NT2/D1 (cell line): Measurements from ENCODE around the gene KREMEN1.
A peak's percentile ranks its signal among the peaks of the same experiment; 100 is the strongest.

Source experiments
- DNase-seq: peaks from one replicate; pipeline ENCODE4 v3.0.0-alpha.2; 2011; ENCODE audit warnings: low read depth, low spot score
- H3K27me3 ChIP-seq: 2 replicates; pipeline ENCODE4 v1.6.0; 2011; ENCODE audit warnings: mild to moderate bottlenecking; ENCODE audit not compliant: insufficient read length, insufficient read depth
- H3K36me3 ChIP-seq: 2 replicates; pipeline ENCODE4 v1.6.1; 2011; ENCODE audit warnings: mild to moderate bottlenecking, low read length, mixed read lengths; ENCODE audit not compliant: insufficient read depth, insufficient read length
- H3K4me1 ChIP-seq: 2 replicates; pipeline ENCODE4 v1.5.1; 2011; ENCODE audit not compliant: insufficient read depth, insufficient read length
- H3K4me3 ChIP-seq: 2 replicates; pipeline ENCODE4 v1.5.1; 2011; ENCODE audit warnings: low read depth; ENCODE audit not compliant: insufficient read length
- H3K9ac ChIP-seq: 2 replicates; pipeline ENCODE4 v1.6.0; 2011; ENCODE audit warnings: low read depth; ENCODE audit not compliant: insufficient read length
- H3K9me3 ChIP-seq: 2 replicates; pipeline ENCODE4 v1.5.1; 2011; ENCODE audit warnings: mild to moderate bottlenecking, low read length; ENCODE audit not compliant: insufficient read depth
- SUZ12 ChIP-seq: IDR thresholded peaks from 2 replicates; pipeline ENCODE4 v1.6.1; 2011; ENCODE audit not compliant: insufficient read length, insufficient read depth; ENCODE audit errors: extremely low read depth
- YY1 ChIP-seq: IDR thresholded peaks from 2 replicates; pipeline ENCODE4 v1.6.1; 2011; ENCODE audit not compliant: insufficient read length, insufficient read depth
- ZNF274 ChIP-seq: IDR thresholded peaks from 2 replicates; pipeline ENCODE4 v1.6.1; 2011; ENCODE audit warnings: mild to moderate bottlenecking, low read depth, low read length

Gene KREMEN1

DNA sequence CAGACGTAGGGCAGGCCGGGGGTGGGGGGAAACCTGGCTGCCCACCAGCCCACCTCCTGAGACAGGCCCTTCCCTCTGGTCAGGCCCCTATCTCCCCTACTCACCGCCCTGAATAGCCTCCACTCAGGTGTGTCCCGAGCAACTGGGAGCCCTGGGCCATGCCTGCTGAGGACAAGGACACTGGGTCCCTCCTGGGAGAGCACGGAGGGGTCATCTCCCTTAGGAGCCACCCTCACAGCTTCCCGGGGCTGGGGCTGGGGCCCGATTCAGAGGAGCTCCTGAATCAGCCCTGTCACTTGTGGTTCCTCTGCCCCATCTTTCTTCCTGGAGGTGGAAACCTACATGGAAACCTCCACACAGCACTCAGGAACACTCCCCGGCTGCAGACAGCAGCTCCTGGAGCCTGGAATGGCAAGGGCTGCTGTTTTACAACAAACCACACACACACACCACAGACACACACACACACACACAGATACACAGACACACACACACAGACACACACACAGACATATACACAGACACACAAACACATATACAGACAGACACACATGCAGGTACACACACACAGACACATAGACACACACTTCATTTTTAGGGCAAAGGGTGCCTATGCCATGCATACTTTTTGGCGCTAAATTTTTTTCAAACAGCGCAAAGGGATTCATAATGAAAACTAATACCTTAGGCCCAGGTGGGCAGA, 123.3 kb downstream of the KREMEN1 start:
- DNase-seq, result no peak

GRCh38 chr22:29197096-29197495, 124.3 kb downstream of the KREMEN1 start:
- no peak for DNase-seq
- Histone ChIP-seq H3K9me3 (no peaks in the 10 kb centered on the region; the same call in 1 of the 2 replicates), H3K4me3 (no peak overlapping the region), H3K4me1 (peaks cover 7% of the 10 kb centered on the region), H3K36me3 (no peaks in the 10 kb centered on the region), H3K9ac (no peak overlapping the region), H3K27me3 (no peaks in the 10 kb centered on the region)
- TF ChIP-seq SUZ12, result no peak
- no peak for TF ChIP-seq YY1
- no peak for TF ChIP-seq ZNF274

More for the DNA sequence above, 123.3 kb downstream of the KREMEN1 start:
- H3K9ac ChIP-seq, result no peak overlapping the region
- H3K9me3 ChIP-seq, result no peaks in the 10 kb centered on the region; the same call in 1 of the 2 replicates
- H3K36me3 ChIP-seq, result no peaks in the 10 kb centered on the region
- TF ChIP-seq ZNF274 (no peak), YY1 (no peak), SUZ12 (no peak)
- H3K27me3 ChIP-seq, result no peaks in the 10 kb centered on the region
- H3K4me1 ChIP-seq, result peaks cover 7% of the 10 kb centered on the region
- H3K4me3 ChIP-seq, result no peak overlapping the region

DNA sequence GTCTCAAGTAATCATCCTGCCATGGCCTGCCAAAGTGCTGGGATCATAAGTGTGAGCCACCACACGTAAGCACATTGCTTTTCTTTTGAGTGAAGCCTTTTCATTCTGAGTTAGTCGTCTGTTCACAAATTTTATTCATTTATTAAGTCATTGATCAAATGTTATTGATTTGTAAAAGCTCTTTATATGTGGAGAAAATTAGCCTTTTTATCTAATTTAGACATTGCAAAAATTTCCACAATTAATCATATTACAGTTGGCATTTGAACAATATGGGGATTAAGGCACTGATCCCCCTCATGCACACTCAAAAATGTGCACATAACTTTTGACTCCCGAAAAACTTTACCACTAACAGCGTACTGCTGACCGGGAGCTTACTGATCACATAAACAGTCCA, 125.4 kb downstream of the KREMEN1 start:
- no peak overlapping the region for H3K4me3 ChIP-seq
- no peak for DNase-seq
- no peaks in the 10 kb centered on the region; the same call in 1 of the 2 replicates for H3K9me3 ChIP-seq
- no peak overlapping the region for H3K9ac ChIP-seq
- no peaks in the 10 kb centered on the region for H3K27me3 ChIP-seq
- no peaks in the 10 kb centered on the region for H3K36me3 ChIP-seq
- TF ChIP-seq YY1, result no peak
- no peak for TF ChIP-seq ZNF274
- no peak for TF ChIP-seq SUZ12
- peaks cover 7% of the 10 kb centered on the region for H3K4me1 ChIP-seq

DNA sequence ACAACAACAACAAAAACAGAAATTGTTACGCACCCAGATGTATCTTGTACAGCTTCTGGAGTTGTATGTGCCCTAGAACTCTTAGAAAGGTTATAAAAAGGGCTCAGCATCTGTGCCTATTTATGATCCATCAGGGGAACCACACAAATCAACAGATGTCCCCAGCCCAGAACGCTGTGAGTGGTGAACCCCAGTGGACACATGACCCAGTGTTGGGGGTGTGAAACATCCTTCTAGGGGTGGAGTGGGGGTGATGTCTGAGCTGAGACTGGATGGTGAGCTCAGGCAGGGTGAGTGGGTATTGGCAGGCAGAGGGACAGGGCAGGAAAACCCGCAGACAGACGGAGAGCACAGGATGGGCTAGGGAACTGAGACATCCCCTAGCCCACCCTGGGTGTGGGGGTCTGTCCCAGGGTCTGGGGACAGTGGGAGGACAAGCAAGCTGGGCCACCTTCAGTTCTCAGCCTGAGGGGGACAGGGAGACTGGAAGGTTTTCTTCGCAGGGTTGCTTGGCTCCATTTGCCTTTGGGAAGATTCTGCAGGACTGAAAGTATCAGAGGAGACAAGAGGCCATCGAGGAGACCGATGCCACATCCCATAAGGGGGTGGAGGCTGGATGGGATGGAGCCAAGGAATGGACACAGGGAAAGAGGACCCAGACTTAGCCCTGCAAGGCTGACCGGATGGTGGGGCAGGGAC, 127.0 kb downstream of the KREMEN1 start:
- no peak for DNase-seq
- Histone ChIP-seq H3K9me3 (no peaks in the 10 kb centered on the region), H3K27me3 (no peaks in the 10 kb centered on the region), H3K4me3 (no peak overlapping the region), H3K4me1 (peaks cover 11% of the 10 kb centered on the region), H3K36me3 (no peaks in the 10 kb centered on the region), H3K9ac (no peak overlapping the region)
- TF ChIP-seq SUZ12, result no peak
- TF ChIP-seq YY1, result no peak
- no peak for TF ChIP-seq ZNF274

DNA sequence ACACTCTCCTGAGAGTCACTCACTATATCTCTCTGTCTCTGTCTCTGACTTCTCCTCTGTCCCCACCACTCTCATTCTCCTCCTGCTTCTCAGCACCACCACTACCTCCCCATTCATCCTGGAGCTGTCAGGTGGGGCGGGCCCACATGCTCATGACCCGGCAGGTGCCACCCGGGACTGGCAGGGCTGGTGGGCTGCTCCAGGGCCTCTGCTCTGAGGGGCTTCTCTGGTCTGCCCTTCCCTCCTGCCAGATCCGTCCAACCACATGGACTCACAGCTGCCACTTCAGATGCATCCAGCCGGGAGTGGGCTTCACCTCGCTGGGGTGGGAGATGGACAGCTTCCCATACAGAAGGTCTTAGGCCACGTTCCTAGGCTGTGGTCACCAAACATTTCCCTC, 128.1 kb downstream of the KREMEN1 start:
- DNase-seq, result no peak
- TF ChIP-seq ZNF274, result no peak
- no peak for TF ChIP-seq SUZ12
- TF ChIP-seq YY1, result no peak
- H3K27me3 ChIP-seq, result no peaks in the 10 kb centered on the region
- H3K4me3 ChIP-seq, result no peak overlapping the region
- no peak overlapping the region for H3K9ac ChIP-seq
- H3K9me3 ChIP-seq, result no peaks in the 10 kb centered on the region
- peaks cover 4% of the 10 kb centered on the region for H3K4me1 ChIP-seq
- H3K36me3 ChIP-seq, result no peaks in the 10 kb centered on the region

GRCh38 chr22:29201782-29202181, 128.9 kb downstream of the KREMEN1 start:
- Histone ChIP-seq H3K36me3 (no peaks in the 10 kb centered on the region), H3K4me1 (peaks cover 8% of the 10 kb centered on the region), H3K9ac (peak overlapping the region; percentile 8), H3K4me3 (no peak overlapping the region), H3K9me3 (no peaks in the 10 kb centered on the region), H3K27me3 (peaks cover 3% of the 10 kb centered on the region)
- TF ChIP-seq ZNF274 (no peak), YY1 (no peak), SUZ12 (no peak)
- no peak for DNase-seq
